Measurements from ENCODE around the gene PDGFC. TPM values are rescaled to one million over a fixed set of nuclear protein-coding genes. Genes with fewer than 3 reads are reported as not detected.

PDGFC gene
- total and polyA plus RNA-seq, 5 experiments from 2014 or later: not detected

DNA sequence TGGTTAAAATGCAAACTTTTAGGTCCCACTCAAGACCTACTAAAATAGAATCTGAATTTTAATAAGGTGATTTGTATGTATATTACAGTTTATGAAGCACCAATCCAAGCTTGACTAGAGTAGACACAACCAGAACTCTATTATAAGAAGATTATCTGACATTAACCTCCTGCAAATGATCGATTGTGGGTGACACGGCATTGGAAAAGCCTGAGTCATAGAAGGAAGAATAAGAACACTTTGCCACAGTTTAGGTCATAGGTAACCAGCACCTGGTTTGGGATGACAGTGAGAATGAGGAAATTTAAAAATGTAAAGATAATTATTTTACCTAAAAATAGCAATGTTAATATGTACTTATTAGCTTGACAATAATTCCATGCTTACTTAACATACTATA lies 15.2 kb downstream of the PDGFC start:
- no peak for ATAC-seq

DNA sequence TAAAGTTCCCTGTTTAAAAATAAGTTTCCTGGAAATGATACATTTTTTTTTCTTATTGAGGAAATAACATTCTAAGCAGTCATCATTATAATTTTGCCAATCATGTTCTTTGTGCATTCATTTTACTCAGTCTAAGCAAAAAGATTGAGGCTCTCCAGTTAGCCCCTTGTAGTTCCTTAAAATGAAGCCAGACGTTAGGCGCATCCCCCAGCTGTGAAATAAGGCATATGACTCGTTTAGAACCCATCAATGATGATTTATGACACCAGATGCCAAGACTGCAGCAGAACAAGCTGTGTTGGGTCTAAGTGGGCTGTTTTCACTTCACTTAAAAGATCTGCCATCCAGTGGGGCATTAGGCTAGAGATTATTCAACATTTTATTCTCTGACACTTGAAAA lies 17.0 kb downstream of the PDGFC start:
- Mint-ChIP-seq H3K36me3 (no peaks in the 10 kb centered on the region), H3K9me3 (peaks cover 0 to 8% (median 0%) of the 10 kb centered on the region in 9 donors), H3K27ac (no peak overlapping the region), H3K4me1 (peaks cover 0 to 3% (median 0%) of the 10 kb centered on the region in 4 donors), H3K27me3 (peaks cover 0 to 1% (median 0%) of the 10 kb centered on the region in 5 donors), H3K4me3 (no peak overlapping the region)
- ATAC-seq (no peak), DNase-seq (no peak)
- POLR2A ChIA-PET: no interaction called here

More for the DNA sequence above, 15.2 kb downstream of the PDGFC start:
- peaks cover 0 to 3% (median 0%) of the 10 kb centered on the region in 4 donors for H3K4me1 Mint-ChIP-seq
- H3K36me3 Mint-ChIP-seq: no peaks in the 10 kb centered on the region
- peaks cover 0 to 1% (median 0%) of the 10 kb centered on the region in 5 donors for H3K27me3 Mint-ChIP-seq
- H3K4me3 Mint-ChIP-seq: no peak overlapping the region
- H3K27ac Mint-ChIP-seq: no peak overlapping the region
- H3K9me3 Mint-ChIP-seq: peaks cover 0 to 8% (median 0%) of the 10 kb centered on the region in 9 donors
- POLR2A ChIA-PET: no interaction called here
- no peak for DNase-seq

DNA sequence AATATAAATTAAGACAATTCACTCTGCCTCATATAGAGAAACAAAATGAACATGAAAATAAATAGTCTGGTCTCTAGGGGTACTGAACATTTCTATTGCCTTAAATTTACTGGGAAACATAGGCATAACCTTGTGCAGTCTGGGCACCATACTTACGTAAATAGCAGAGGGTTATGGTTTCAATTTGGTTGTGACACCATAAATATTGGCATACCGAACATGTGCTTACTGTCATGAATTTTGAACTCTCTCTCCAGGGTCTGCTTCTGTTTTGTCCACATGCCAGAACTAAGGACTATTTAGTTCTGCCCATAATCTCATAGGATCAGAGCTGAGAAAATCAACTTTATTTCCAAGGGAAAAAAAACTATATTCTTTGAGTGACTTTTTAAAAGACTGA lies 17.6 kb downstream of the PDGFC start:
- POLR2A ChIA-PET: no interaction called here
- Mint-ChIP-seq H3K4me1 (peaks cover 0 to 3% (median 0%) of the 10 kb centered on the region in 4 donors), H3K9me3 (peaks cover 0 to 8% (median 0%) of the 10 kb centered on the region in 9 donors), H3K4me3 (no peak overlapping the region), H3K27me3 (peaks cover 0 to 1% (median 0%) of the 10 kb centered on the region in 5 donors), H3K36me3 (no peaks in the 10 kb centered on the region), H3K27ac (no peak overlapping the region)
- DNase-seq (no peak), ATAC-seq (no peak)

DNA sequence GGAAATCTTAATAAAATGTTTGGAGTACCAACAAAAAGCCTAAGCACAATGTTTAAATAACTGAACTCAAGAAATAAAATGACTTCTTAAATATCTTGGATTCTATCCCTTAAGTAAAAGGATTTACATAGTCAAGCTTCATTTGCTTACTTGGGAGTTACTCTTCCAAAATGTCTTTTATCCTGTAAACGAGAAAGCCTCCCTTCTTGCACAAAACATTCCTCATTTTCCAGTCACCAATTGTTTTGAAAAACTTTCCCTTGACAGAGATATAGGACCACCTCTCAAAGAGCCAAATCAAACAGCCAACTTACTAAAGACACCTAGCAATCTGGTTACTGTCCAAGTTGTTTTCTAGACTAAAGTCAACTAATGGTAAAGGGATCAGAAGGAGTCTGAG lies 18.6 kb downstream of the PDGFC start:
- Mint-ChIP-seq H3K9me3 (peaks cover 0 to 8% (median 0%) of the 10 kb centered on the region in 9 donors), H3K4me3 (no peak overlapping the region), H3K36me3 (no peaks in the 10 kb centered on the region), H3K27me3 (peaks cover 0 to 1% (median 0%) of the 10 kb centered on the region in 5 donors), H3K27ac (no peak overlapping the region), H3K4me1 (peaks cover 0 to 3% (median 0%) of the 10 kb centered on the region in 4 donors)
- ATAC-seq (no peak), DNase-seq (no peak)
- POLR2A ChIA-PET: no interaction called here

DNA sequence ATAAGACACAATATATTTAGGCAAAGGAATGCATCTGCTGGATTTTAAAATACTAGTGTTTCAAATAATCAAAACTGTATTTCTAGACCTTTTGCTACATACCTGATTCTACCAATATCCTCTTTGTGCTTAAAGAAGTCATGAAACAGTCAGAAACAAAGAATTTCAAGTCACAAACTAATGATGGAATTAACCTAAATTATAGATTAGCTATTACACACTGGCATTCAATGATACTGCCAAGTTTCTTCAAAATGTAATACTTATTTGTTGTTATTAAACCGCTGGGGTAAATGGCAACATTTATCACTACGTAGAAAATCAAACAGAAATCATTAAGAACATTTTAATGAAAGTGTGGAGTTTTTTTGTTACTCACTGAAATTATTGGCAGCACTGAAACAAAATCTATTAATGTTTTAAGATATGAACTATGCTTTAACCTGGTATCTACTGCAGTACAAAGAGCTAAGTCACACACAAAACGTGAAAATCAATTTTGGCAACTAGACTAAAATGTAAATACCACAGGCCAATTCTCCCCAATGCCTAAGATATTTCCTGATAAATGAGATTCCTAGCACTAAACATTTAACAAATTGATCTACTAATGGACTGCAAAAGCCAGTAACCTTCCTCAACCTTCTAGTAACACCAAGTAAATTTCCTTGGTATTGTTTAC lies 19.4 kb downstream of the PDGFC start:
- H3K4me3 Mint-ChIP-seq: no peak overlapping the region
- H3K27ac Mint-ChIP-seq: no peak overlapping the region
- DNase-seq (no peak), ATAC-seq (no peak)
- peaks cover 0 to 5% (median 0%) of the 10 kb centered on the region in 9 donors for H3K9me3 Mint-ChIP-seq
- H3K4me1 Mint-ChIP-seq: peaks cover 0 to 3% (median 0%) of the 10 kb centered on the region in 4 donors
- no peaks in the 10 kb centered on the region for H3K36me3 Mint-ChIP-seq
- POLR2A ChIA-PET: no interaction called here
- H3K27me3 Mint-ChIP-seq: peaks cover 0 to 1% (median 0%) of the 10 kb centered on the region in 5 donors

DNA sequence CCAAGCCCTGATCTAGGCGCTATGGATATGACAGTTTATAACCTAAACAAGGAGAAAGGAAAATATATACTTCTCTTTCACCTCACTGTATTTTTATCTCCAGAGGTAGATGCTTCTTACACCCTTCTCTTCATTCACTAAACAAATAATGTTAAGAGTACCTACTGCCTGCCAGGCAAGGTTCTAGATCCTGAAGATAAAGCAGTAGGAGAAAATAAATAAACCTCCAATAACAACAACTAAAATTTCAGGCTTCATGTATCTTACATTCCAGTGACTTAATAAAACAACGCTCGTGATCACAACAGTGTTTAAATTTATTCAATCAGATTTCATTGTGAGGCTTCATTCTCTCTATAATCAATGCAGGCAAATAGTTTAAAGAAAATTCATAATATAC lies 20.7 kb downstream of the PDGFC start:
- ATAC-seq (no peak), DNase-seq (no peak)
- Mint-ChIP-seq H3K4me3 (no peak overlapping the region), H3K27ac (no peak overlapping the region), H3K4me1 (peaks cover 0 to 3% (median 0%) of the 10 kb centered on the region in 4 donors), H3K27me3 (peaks cover 0 to 4% (median 0%) of the 10 kb centered on the region in 5 donors), H3K36me3 (no peaks in the 10 kb centered on the region), H3K9me3 (peaks cover 0 to 2% (median 0%) of the 10 kb centered on the region in 9 donors)
- POLR2A ChIA-PET: no interaction called here

DNA sequence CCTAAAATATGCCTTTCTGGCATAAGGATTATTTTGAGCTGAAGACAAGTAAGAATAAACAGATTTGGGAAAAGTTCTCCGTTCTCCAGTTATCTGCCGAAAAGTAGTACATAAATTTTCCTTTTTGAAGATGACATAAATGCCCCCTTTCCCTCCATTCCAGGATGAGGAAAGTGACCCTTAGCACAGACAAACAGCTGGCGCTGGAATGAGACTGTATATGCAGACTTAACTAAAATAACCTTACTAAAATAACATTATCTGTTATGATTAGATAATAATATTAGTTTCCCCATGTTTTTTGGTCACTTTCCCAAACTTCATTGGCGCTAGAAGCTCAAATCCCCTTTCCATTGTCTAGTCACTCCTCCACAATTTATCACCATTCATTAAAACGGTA lies 21.5 kb downstream of the PDGFC start:
- peaks cover 0 to 3% (median 0%) of the 10 kb centered on the region in 4 donors for H3K4me1 Mint-ChIP-seq
- H3K27ac Mint-ChIP-seq: no peak overlapping the region
- peaks cover 0 to 4% (median 0%) of the 10 kb centered on the region in 5 donors for H3K27me3 Mint-ChIP-seq
- H3K9me3 Mint-ChIP-seq: no peaks in the 10 kb centered on the region
- POLR2A ChIA-PET: no interaction called here
- H3K36me3 Mint-ChIP-seq: no peaks in the 10 kb centered on the region
- ATAC-seq (no peak), DNase-seq (no peak)
- no peak overlapping the region for H3K4me3 Mint-ChIP-seq

DNA sequence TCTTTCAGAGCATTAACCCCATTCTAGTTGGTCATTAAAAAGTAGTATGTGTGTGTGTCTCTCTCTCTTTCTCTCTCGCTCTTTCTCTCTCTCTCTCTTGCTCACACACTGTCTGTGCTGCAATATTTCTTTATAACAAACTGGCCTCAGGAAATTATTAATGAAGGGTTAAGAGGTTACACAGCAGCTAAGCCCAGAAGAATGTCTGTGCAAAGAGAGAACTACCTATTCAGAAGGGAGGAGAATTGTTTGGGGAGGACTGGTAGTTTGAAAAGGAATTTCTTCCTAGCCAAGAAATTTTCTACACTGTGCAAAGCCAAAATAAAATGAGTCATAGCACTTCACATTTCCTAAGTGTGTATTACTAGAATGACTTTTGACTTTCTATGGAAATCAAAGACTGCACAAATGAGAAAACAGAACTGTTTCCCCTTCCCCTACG lies 22.2 kb downstream of the PDGFC start:
- Mint-ChIP-seq H3K4me3 (no peak overlapping the region), H3K36me3 (no peaks in the 10 kb centered on the region), H3K9me3 (no peaks in the 10 kb centered on the region), H3K27ac (no peak overlapping the region), H3K27me3 (peaks cover 0 to 4% (median 0%) of the 10 kb centered on the region in 5 donors), H3K4me1 (peaks cover 0 to 3% (median 0%) of the 10 kb centered on the region in 4 donors)
- POLR2A ChIA-PET: no interaction called here
- DNase-seq (no peak), ATAC-seq (no peak)

DNA sequence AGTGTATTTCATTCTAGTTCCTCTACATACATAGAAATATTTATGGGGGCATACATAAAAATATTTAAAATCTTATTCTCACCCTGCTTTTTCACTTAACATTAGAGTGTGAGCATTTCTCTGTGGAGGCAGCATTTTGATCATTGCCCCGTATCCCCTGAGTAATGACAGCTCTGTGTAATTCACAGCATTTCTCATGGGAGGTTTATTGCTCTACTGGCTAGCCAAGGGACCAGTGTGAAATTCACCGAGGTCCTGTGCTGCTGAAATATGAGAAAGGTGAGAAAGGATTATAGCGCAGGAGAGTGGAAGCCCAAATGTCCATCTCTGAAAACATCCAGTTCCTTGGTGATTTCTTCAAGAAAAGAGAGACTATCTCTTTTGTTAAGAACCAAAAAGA lies 22.9 kb downstream of the PDGFC start:
- no peak overlapping the region for H3K27ac Mint-ChIP-seq
- POLR2A ChIA-PET: no interaction called here
- DNase-seq (no peak), ATAC-seq (no peak)
- peaks cover 0 to 4% (median 0%) of the 10 kb centered on the region in 5 donors for H3K27me3 Mint-ChIP-seq
- no peaks in the 10 kb centered on the region for H3K9me3 Mint-ChIP-seq
- no peaks in the 10 kb centered on the region for H3K36me3 Mint-ChIP-seq
- no peaks in the 10 kb centered on the region for H3K4me1 Mint-ChIP-seq
- no peak overlapping the region for H3K4me3 Mint-ChIP-seq

DNA sequence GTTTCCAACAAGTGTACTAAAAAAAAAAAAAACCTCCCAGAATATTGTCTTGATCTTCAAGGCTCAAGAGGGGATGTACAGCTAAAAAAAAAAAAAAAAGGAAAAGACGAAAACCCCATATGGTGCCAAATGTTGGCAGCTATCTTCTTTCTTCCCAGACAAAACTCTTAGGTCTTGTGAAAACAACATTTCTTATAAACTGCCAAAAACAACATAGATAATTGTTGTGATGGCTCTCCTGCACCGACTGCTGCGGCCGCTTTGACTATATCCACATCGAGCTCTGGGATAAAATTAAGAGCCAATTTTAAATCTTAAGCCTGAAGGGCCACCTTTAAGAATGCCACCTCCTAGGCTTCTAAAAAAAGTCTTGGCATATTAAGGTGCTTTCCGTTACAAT lies 23.5 kb downstream of the PDGFC start:
- no peak for ATAC-seq
- Mint-ChIP-seq H3K27me3 (peaks cover 0 to 4% (median 0%) of the 10 kb centered on the region in 5 donors), H3K4me3 (no peak overlapping the region), H3K9me3 (no peaks in the 10 kb centered on the region), H3K4me1 (no peaks in the 10 kb centered on the region), H3K36me3 (no peaks in the 10 kb centered on the region), H3K27ac (no peak overlapping the region)
- POLR2A ChIA-PET: no interaction called here
- no peak for DNase-seq

DNA sequence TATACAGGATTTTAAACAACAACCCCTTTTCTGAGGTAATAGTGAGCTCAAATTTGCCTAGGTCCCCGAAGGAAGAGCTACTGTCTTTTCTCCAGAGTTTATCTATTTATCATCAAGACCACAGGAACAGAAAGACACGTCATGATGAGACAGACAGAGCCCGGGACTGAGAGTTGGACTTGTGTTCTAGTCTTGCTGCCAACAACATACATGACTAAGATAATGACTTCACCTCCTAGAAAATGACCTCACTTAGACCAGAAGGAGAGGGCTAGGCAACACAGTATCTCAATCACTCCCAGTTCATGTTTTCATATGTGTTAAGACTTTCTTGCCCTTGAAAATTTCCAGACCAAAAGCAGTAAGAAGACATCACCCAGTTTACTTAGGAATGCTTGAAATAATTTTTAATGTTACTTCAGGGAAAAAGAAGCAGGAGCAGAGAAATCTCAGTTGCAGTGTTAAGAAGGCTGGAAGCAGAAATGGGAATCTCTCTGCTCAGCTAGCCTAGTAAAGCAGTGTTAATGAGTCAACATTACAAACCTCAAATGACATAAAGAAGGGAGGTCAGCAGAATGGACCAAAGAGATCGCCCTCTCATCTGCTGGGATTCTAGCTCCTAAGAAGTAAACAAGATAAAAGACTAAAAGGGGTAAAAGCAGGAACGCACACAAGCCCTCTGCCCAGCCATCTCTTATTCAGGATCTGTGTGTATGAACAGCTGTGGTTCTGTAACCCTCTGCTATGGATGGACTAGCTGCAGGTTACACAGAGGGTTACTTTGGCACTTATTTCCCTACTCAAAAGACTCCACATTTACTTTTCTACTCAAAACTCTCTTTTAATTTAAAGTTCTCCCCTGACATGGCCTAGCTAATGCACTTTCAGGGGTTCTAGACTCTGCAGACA lies 24.8 kb downstream of the PDGFC start:
- no peaks in the 10 kb centered on the region for H3K9me3 Mint-ChIP-seq
- DNase-seq (no peak), ATAC-seq (no peak)
- H3K27ac Mint-ChIP-seq: no peak overlapping the region
- no peaks in the 10 kb centered on the region for H3K4me1 Mint-ChIP-seq
- no peaks in the 10 kb centered on the region for H3K36me3 Mint-ChIP-seq
- H3K27me3 Mint-ChIP-seq: peaks cover 0 to 4% (median 0%) of the 10 kb centered on the region in 5 donors
- POLR2A ChIA-PET: no interaction called here
- no peak overlapping the region for H3K4me3 Mint-ChIP-seq

DNA sequence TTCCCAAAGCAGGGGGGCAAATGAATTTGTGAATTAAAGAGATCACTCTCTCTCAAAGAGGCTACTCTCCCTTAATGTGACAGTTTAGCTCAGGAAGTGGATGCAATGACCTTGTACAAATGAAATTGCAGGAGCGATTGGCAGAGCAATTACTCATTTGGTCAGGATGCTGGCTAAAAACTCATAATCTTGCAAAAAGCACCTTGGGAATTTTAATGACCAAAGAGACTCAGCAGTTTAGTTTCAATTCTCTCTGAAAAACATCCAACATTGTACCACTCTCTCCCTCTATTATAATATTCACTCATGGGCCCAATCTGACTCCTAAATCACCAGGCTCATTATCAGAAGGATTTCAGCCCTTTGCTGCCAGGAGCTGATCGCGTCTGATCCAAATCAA lies 26.1 kb downstream of the PDGFC start:
- Mint-ChIP-seq H3K27ac (no peak overlapping the region), H3K4me1 (no peaks in the 10 kb centered on the region), H3K27me3 (peaks cover 0 to 4% (median 0%) of the 10 kb centered on the region in 5 donors), H3K9me3 (no peaks in the 10 kb centered on the region), H3K4me3 (no peak overlapping the region), H3K36me3 (no peaks in the 10 kb centered on the region)
- POLR2A ChIA-PET: no interaction called here
- DNase-seq: no peak
- no peak for ATAC-seq

DNA sequence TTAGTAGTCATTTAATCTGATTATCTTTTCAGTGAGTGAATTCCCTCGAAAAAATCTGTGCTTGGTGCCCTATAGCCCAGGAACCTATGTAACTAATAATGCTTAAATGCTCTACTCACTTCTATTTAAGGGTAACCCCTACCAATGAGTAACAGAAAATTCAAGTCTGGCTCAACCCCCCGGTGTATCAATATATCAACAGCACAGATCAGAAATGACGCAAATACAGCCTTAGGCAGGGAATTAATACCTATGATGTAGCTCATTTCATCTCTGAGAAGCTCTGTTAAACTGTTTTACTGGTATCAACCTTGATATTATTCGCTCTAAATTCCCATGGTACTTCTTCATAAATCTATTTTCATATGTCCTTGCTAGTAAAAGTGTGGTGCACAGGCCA lies 28.6 kb downstream of the PDGFC start:
- DNase-seq: no peak
- no peak overlapping the region for H3K4me3 Mint-ChIP-seq
- no peak overlapping the region for H3K27ac Mint-ChIP-seq
- H3K27me3 Mint-ChIP-seq: peaks cover 0 to 4% (median 0%) of the 10 kb centered on the region in 5 donors
- no peaks in the 10 kb centered on the region for H3K4me1 Mint-ChIP-seq
- POLR2A ChIA-PET: no interaction called here
- no peaks in the 10 kb centered on the region for H3K9me3 Mint-ChIP-seq
- ATAC-seq: no peak
- no peaks in the 10 kb centered on the region for H3K36me3 Mint-ChIP-seq
